OCI-LY7 (cell line): ENCODE data around the gene DACT2.

Source experiments
- CTCF ChIP-seq: fragments of 200-600 bp; sonication (generic); conservative IDR thresholded peaks from 2 replicates; pipeline ENCODE4 v1.5.1; 2014; ENCODE audit warnings: mild to moderate bottlenecking, antibody characterized with exemption, low read length, moderate library complexity, mixed read lengths
- EZH2phosphoT487 ChIP-seq: fragments of 200-600 bp; sonication (generic); IDR thresholded peaks from 2 replicates; pipeline ENCODE4 v1.6.1; 2018; ENCODE audit warnings: low read depth, borderline replicate concordance, mild to moderate bottlenecking, mixed run types, antibody characterized with exemption, low read length, moderate library complexity, mixed read lengths

DNA sequence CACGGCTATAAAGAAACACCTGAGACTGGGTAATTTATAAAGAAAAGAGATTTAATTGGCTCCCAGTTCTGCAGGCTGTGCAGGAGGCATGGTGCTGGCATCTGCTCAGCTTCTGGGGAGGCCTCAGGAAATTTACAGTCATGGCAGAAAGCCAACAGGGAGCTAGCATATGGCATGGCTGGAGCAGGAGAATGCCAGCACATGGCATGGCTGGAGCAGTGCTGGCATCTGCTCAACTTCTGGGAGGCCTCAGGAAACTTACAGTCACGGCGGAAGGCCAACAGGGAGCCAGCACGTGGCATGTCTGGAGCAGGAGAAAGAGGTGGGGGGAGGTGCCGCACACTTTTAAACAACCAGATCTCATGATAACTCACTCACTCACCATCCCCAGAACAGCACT is 32.5 kb upstream of the DACT2 start:
- no peak for TF ChIP-seq CTCF
- no peak for TF ChIP-seq EZH2phosphoT487
